CD1c-positive myeloid dendritic cell (primary cell): Measurements from ENCODE around the gene RPL32.

ENCODE experiments used
- DNase-seq: peaks from one replicate; pipeline ENCODE4 v3.0.0-alpha.2; 2016; ENCODE audit errors: extremely low spot score

RPL32 gene

DNA sequence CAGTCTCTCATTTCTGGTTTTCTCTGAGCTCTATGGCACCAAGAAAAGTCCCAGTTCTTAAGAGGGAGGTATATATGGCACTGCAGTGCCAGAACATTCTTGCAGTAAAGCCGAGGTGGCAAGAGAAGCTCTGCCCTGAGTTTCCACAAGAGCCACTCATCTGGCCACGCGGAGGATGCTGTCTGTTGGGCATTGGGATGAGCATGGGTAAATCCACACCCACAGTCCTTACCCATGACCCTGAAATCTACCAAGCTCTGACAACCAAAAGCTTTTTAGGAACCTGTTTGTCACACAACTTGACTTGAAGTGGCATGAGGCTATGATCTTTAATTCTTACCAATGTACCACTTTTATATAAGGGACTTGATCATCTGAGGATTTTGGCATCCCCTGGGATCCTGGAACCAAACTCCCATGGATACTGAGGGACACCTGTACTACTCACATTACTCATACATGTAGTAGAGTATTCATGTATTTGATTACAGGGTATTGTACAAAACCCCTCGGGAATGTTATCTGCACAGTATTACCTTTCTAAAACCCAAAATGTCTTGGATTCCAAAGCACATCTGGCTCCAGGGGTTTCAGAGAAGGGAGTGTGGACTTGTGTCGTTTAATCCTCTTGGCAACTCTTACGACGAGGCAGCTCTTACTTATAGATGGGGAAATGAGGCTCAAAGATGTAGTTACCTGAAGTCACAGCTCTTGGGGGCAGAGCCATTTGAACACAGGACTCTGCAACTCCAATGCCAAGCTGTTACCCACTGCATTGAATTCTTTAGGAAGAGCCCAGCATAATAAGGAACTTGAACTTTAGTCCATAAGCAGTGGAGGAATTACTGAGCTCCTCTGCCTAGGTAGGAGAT, 8.8 kb downstream of the RPL32 start:
- DNase-seq, result no peak

DNA sequence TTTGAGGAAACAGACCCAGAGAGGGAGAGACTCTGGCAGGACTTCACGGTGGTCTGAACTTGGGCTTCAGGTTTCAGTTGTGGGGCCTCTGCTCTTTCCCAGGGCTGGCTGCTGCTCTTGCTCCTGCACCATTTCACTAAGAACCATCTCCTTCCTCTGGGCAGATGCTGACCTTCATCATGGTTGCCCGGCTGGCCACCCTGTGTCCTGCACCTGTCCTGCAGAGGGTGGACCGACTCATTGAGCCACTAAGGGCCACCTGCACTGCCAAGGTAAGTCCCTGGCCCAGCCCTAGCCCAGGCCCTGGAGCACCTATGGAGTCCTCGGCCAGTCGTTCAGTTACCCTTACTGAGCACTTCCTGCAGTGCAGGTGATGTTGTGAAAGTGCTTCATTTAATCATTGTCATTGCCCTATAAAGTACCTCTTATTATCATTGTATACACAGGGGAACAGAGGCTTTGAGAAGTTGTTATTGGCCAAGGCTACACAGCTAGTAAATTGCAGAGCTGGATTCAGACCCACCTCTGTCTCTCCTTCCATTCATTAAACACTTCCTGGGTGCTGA, 10.0 kb downstream of the RPL32 start:
- no peak for DNase-seq

DNA sequence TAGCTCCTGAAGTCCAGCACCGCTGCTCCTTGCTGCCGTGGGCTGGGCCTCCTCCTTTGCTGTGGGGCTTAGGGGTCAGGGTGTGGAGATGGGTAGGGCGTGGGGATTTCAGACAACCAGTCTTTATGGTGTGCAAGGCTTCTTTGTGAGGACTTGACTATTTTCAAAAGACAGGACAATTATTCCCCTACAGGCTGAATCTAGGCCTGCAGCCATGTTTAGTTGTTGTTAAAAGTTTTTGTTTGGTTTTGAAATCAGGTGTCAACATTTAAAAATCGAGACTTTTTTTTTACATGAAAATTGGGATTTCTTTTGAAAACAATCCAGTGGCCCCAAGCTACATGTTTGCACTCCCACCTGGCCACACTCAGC, 10.6 kb downstream of the RPL32 start:
- no peak for DNase-seq

DNA sequence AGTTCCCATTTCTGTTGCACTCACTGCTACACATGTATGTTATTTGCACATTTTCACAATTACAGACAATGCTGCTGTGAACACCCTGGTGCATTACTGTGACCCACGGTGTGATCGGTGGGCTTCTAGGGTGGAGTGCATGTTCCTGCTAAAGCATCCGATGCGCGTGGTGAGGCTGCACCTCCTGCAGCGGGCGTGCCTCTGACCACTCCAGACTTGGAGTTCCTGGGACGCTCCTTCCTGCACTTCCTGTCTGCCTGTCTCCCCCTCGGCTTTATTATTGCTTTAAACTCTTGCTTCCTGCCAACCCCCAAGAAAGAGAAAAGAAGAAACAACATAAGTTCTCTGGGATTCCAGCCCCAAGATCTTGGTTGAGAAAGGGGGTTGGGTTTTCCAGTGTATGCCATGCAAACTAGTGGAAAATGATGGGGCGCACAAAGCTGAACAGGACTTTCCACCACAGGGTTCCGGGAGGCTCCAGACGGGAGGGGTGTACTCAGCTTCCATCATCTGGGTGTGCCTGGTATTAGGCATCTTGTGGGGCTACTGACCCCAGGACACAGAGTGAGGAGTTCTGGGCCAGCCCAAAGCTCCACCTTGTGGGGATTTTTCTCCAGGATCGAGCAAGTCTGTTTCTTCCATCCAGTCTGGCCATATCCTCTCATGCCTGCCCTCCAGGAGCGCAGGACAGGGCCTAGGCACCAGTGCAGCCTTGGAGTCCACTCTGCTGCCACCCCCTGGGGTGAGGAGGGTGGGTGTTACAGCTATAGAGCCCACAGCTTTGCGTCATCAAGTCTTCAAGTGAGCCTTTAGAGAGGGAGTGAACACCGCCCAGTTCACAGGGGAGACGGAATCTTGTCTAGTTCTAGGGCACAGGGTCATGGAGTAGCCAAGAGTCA, 11.2 kb downstream of the RPL32 start:
- no peak for DNase-seq

DNA sequence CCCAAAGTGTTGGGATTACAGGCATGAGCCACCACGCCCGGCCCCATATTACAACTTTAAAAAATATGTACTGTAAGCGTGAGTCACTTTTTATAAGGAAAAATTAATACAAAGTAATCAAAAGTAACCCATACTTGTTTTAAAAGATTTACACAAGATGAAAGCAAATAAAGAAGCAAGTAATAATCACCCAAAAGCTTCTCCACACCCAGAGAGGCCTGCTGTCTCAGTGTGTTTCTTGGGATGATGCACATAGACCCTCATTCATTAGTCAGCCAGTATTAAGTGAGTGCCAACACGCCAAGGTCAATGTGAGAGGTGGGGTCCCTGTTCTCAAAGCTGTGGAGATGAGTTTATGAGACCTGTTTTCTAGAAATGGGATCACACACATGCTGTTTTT, 12.0 kb downstream of the RPL32 start:
- DNase-seq, result no peak

DNA sequence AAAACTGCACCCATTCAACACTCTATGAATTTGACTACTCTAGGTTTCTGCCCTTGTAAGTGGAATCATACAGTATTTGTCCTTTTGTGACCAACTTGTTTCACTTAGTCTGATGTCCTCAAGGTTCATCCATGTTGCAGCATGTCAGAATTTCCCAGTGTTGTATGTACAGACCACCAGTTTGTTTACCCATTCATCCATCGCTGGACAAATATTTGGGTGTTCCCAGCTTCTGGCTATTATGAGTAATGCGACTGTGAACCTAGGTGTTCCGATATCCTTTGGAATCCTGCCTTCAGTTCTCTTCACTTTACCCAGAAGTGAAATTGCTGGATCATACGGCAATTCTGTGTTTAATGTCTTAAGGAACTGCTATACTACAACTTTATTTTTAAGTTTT, 12.6 kb downstream of the RPL32 start:
- DNase-seq, result no peak

DNA sequence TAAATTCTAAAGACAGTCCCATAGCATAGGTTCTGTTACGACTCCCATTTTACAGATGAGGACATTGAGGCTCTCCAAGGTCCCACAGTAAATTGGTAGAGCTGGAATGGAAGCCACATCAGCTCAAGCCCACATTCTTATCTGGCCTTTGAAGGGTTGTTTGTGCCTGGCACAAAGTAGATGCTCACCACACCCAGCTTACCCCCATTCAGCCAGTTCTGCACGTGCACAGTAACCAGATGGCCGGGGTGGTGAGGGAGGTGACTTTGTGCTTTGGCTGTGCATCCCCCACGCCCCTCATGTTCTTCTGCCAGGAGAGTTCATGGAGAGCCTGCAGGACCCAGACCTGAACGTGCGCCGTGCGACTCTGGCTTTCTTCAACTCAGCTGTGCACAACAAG, 16.2 kb downstream of the RPL32 start:
- DNase-seq, result no peak

DNA sequence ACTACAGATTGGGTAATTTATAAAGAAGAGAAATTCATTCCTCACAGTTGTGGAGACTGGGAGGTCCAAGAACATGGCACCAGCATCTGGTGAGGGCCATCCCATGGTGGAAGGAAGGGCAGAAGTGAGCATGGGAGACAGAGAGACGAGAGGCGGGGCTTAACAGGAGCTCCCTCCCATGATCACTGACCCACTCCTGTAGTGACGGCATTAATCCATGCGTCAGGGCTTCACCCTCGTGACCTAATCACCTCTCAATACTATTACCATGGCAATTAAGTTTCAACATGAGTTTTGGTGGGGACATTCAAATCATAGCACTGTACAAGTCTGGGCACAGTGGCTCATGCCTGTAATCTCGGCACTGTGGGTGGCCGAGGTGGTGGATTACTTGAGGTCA, 17.1 kb downstream of the RPL32 start:
- no peak for DNase-seq

DNA sequence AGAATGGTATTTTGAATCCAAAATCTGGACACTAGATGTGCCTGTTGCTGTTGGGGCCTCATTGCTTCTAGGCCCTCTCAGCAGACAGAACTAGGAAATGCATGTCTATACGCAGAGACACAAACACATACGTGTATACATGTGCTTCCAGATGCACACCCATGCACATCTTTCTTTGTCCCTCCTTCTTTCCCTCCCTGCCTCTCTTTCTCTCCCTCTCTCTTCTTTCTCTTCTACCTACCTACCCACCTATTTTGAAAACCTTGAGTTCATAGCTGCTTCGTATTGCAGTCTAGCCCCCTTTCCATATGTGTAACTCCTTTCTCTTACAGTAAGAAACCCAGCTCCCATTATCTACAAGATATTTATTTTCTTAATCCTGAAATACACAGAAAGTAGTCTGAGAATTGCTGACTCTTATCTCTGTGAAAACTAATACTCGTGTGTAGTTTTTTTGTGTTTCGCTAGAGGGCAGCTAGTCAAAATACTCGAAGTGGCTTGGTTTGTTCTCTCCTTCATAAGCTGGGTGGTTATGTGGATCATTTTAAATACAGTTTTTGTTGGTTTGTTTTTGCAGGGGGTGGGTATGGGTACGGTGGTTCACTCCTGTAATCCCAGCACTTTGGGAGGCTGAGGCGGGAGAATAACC, 18.5 kb downstream of the RPL32 start:
- no peak for DNase-seq

DNA sequence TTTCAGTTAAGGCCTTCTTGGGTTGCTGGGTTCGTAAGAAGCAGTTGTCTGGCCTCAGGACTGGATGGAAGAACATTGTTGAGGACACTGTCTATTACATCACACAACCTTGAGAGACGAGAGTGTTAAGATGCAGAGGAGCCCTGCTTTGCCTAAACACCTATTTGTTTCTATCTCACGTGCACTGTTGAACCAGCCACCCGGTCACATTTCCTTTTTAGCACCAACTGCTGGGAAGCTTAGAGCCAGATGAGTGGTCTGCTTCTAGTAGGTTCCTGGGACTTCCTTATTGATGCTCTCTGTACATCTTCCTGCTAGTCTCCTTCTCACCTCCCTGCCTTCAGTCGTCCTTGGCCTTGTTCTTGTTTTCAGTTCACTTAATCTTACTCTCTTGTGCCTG, 22.6 kb downstream of the RPL32 start:
- no peak for DNase-seq

DNA sequence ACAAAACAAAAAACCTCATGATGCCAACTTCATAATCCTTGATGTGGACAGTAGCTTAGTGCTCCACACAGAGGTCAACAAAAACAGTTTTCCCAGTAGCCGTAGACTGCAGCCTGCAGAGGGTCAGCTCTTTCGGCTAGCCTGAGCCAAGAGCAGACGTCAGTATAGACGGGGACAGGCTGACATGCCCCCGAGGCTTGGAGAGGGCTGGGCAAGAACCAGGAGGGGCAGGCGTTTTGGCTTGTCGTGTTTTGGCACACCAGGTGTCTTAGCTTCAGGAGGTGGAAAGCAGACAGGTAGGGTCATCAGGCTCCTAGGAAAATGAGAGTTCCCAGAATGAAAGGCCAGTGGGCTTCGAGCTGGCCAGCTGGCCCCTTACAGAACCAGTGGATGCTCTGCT, 23.1 kb downstream of the RPL32 start:
- DNase-seq, result no peak

DNA sequence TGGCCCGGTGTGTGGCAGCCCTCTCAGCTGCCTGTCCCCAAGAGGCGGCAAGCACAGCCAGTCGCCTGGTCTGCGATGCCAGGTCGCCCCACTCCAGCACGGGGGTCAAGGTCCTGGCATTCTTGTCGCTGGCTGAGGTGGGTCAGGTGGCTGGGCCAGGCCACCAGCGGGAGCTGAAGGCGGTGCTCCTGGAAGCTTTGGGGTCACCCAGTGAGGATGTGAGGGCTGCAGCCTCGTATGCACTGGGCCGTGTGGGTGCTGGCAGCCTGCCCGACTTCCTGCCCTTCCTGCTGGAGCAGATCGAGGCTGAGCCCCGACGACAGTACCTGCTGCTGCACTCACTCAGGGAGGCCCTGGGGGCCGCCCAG, 24.0 kb downstream of the RPL32 start:
- DNase-seq, result no peak

DNA sequence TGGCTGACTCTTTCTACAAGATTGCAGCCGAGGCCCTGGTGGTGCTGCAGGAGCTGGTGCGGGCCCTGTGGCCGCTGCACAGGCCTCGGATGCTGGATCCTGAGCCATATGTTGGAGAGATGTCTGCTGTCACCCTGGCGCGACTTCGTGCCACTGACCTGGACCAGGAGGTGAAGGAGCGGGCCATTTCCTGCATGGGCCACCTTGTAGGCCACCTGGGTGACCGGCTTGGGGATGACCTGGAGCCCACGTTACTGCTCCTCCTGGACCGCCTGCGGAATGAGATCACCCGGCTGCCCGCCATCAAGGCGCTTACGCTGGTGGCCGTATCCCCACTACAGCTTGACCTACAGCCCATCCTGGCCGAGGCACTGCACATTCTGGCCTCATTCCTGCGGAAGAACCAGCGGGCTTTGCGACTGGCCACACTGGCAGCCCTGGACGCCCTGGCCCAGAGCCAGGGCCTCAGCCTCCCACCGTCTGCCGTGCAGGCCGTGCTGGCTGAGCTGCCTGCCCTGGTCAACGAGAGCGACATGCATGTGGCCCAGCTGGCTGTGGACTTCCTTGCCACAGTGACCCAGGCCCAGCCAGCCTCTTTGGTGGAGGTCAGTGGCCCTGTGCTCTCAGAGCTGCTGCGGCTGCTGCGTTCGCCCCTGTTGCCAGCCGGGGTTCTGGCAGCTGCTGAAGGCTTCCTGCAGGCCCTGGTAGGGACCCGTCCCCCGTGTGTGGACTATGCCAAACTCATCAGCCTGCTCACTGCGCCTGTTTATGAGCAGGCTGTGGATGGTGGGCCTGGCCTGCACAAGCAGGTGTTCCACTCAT, 24.6 kb downstream of the RPL32 start:
- no peak for DNase-seq

DNA sequence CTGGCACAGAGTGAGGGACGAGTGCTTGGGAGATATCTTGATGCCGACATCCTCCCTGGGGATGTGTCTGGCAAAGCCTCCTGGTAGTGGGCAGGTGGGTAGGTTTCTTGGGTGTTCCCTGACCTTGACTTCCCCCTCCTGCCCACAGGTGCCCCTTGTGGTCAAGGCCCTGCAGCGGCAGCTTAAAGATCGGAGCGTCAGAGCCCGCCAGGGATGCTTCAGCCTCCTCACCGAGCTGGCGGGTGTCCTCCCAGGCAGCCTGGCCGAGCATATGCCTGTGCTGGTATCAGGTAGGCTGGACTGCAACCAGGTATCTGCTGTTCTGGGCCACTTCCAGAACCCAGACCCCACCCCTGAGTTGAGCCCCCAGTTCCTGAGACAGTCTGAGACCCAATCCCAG, 25.6 kb downstream of the RPL32 start:
- no peak for DNase-seq

DNA sequence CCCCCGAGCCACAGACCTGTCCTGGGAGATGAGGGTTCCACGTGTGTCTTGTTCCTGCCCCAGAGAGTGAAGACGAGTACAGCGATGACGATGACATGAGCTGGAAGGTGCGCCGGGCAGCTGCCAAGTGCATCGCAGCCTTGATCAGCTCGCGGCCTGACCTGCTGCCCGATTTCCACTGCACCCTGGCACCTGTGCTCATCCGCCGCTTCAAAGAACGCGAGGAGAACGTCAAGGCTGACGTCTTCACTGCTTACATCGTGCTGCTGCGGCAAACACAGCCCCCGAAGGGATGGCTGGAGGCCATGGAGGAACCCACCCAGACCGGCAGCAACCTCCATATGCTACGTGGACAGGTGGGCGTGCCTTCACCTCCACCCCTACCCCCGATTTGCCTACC, 26.3 kb downstream of the RPL32 start:
- DNase-seq, result no peak

DNA sequence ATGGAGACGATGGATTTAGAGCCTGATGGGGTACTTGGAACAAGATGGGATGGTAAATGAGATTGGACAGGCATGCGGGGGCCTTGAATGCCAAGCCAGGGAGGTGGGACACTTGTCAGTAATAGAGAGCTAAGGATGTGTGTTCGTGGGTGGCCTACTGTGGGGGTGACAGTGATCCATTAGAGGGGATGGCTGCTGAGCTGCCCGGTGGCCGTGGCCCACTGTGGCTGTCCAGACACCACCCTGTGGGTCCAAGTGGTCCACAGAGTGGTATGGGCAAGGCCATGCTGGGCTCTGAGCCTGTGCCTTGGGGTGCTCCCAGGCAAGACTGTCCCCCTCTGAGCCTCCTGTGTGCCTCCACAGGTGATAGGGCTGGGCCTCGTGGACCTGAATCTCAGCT, 27.4 kb downstream of the RPL32 start:
- no peak for DNase-seq

DNA sequence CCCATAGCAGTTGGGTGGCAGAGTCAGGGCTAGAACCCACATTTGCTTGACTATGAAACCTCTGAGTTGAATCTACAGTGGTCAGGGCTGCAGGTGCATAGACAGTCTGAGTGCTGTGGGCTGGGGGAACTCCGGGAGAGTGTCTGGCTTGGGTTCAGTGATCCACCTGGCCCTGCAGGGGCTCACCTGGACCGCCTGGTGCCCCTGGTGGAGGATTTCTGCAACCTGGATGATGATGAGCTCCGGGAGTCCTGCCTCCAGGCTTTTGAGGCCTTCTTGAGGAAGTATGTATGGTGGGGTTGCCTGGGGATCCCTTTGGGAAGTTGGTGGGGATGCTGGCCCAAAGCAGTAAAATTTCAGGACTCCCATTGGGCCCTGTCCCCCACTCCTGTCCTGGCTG, 28.6 kb downstream of the RPL32 start:
- DNase-seq, result no peak

DNA sequence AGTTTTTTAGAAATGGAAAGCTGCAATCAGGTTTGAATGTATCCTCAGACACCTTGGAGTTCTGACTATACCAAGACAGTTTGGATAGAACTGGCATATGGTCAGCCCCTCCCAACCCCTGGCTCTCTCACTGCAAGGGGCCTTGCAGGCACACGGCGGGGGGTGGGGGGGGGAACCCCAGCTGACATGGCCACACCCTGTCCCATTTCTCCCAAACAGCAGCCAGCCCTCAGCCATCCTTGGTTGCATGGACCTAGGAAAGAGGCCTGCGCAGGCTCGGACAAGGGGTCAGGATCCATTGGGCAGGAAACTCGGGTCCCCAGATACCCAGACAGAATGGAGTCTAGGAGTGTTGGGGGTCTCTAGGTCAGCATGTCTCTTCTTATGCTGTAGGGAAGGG, 30.4 kb downstream of the RPL32 start:
- no peak for DNase-seq

DNA sequence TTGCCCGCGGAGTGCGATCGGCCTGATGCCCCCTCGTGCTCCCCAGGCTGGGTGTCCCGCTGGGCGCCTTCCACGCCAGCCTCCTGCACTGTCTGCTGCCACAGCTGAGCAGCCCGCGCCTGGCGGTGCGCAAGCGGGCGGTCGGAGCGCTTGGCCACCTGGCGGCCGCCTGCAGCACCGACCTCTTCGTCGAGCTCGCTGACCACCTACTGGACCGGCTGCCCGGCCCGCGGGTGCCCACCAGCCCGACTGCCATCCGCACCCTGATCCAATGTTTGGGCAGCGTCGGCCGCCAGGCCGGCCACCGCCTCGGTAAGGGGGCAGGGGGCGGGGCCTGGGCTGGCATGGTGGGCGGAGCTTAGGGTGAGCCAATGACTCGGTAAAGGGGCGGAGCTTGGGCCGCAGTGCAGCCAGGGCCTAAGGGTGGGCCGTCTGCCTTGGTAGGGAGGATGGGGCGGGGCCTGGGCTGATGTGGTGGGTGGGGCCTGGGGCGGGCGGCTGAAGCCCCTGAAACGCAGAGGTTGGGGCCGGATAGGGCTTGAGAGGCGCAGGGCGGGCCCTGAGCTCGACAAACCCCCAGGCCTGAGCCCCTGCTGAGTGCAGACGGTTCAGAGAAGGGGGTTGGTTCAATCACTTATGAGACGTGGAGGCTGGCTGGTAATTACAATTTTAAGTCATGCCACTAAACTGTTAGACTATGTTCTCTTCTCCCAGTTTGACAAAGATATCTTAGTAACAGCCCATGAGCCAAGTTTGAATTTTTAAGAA, 31.2 kb downstream of the RPL32 start:
- DNase-seq, result peak; percentile 93

DNA sequence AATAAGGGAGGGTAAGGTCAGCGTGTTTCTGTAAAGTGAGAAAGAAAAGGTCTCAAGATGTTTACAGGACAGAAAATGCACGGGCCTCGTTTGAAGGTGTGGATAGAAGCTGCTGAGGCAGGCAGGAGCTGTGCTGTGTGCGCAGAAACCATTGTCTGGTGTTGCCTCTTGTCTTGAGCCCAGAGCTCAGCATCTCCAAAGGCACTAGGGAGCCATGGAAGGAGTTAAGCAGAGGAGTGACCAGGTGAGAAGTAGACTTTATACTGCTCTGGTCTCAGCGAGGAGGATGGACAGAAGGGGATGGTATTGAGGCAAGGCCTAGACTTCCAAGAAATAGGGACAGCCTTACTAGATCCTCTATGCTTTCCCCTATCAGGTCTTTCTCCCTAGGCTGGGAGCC, 31.9 kb downstream of the RPL32 start:
- DNase-seq, result no peak

DNA sequence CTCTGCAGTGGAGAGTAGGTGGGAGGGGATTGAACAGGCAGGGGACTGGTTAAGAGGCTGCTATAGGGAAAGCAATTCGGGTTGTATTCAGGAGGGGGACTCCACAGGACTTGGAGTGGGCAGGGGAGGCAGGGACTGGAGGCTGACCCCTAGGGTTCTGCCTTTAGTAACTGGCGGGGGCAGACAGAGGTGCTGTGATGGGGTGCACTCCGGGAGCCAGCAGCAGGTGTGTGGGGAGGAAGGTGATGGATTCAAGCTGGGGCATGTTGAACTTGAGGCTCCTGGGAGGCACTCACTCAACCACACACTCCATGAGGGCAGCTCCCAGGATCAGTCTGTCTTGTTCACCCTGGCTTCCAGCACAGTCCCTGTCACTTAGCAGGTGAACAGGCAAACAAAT, 32.4 kb downstream of the RPL32 start:
- DNase-seq, result no peak
